Activated CD4-positive, alpha-beta T cell treated with anti-CD3 and anti-CD28 coated beads for 48 hours (primary cell): ENCODE results near the gene DLG4.

Source experiments
- DNase-seq: peaks from one replicate; pipeline ENCODE4 v3.0.0-alpha.2; 2020

DLG4 gene

GRCh38 chr17:7141824-7142223, 77.8 kb downstream of the DLG4 start:
- DNase-seq: no peak

- no peak for DNase-seq
Observed at GRCh38 chr17:7139400-7139799, 80.2 kb downstream of the DLG4 start.

- no peak for DNase-seq
Observed at GRCh38 chr17:7138800-7139381, 80.7 kb downstream of the DLG4 start.

GRCh38 chr17:7137171-7137943, 82.3 kb downstream of the DLG4 start:
- DNase-seq: no peak
